HT1080 (cell line): Measurements from ENCODE around the gene SHISAL2A. TPM values are rescaled to one million over a fixed set of nuclear protein-coding genes. Genes with fewer than 3 reads are reported as not detected.

Experiments used
- DNase-seq: peaks from one replicate; pipeline ENCODE4 v3.0.0-alpha.2; 2015; ENCODE audit warnings: low read depth
- polyA plus RNA-seq, 2 experiments: library from polyadenylated mRNA; depleted of rRNA; stranded (reverse); fragments of >200 nt; gene quantifications; 2 replicates each; pipeline ENCODE4 v1.2.3, GENCODE V29; 2015
- total RNA-seq: library from RNA; depleted of rRNA; stranded (reverse); fragments of >200 nt; shearing (Covaris generic); gene quantifications from 2 replicates; pipeline ENCODE4 v1.2.3, GENCODE V29; 2014; rRNA removed

SHISAL2A gene
- not detected in 2 replicates for total RNA-seq
- not detected in 2 replicates for polyA plus RNA-seq (2015; cell fraction: cytosol; rRNA removed)
- polyA plus RNA-seq (2015; cell fraction: nucleus; rRNA removed): not detected in 2 replicates

- DNase-seq: no peak
Measured at GRCh38 chr1:52632732-52633290, at the start of gene SHISAL2A. Gene SHISAL2A (plus strand): TSS chr1:52633168. CDS start chr1:52633494, 326 bp downstream.

GRCh38 chr1:52585474-52585873, 47.5 kb upstream of the SHISAL2A start:
- DNase-seq: no peak

GRCh38 chr1:52588027-52588426, 44.9 kb upstream of the SHISAL2A start:
- no peak for DNase-seq

- no peak for DNase-seq
Measured at GRCh38 chr1:52588535-52588934, 44.4 kb upstream of the SHISAL2A start.

- no peak for DNase-seq
Measured at GRCh38 chr1:52590266-52590665, 42.7 kb upstream of the SHISAL2A start.

- DNase-seq: no peak
Measured at GRCh38 chr1:52592637-52593323, 40.2 kb upstream of the SHISAL2A start.

GRCh38 chr1:52593495-52593894, 39.5 kb upstream of the SHISAL2A start:
- no peak for DNase-seq

- DNase-seq: no peak
Measured at GRCh38 chr1:52595061-52595460, 37.9 kb upstream of the SHISAL2A start.

GRCh38 chr1:52597912-52598311, 35.1 kb upstream of the SHISAL2A start:
- no peak for DNase-seq

GRCh38 chr1:52598729-52599128, 34.2 kb upstream of the SHISAL2A start:
- DNase-seq: no peak

- DNase-seq: no peak
Measured at GRCh38 chr1:52599236-52599635, 33.7 kb upstream of the SHISAL2A start.

- no peak for DNase-seq
Measured at GRCh38 chr1:52600533-52601179, 32.3 kb upstream of the SHISAL2A start.

GRCh38 chr1:52601519-52601918, 31.4 kb upstream of the SHISAL2A start:
- DNase-seq: no peak

- no peak for DNase-seq
Measured at GRCh38 chr1:52601991-52602855, 30.7 kb upstream of the SHISAL2A start, which contains the start of gene GPX7. Gene GPX7 (plus strand): TSS chr1:52602371. CDS start chr1:52602410, 39 bp downstream.

- no peak for DNase-seq
Measured at GRCh38 chr1:52602856-52603600, 29.9 kb upstream of the SHISAL2A start.

- DNase-seq: no peak
Measured at GRCh38 chr1:52603630-52604029, 29.3 kb upstream of the SHISAL2A start.

GRCh38 chr1:52604063-52604770, 28.8 kb upstream of the SHISAL2A start:
- no peak for DNase-seq

GRCh38 chr1:52613636-52614373, 19.2 kb upstream of the SHISAL2A start:
- no peak for DNase-seq

GRCh38 chr1:52614671-52615070, 18.3 kb upstream of the SHISAL2A start:
- no peak for DNase-seq
